ENCODE measurements around the gene UIMC1. TPM values are rescaled to one million over a fixed set of nuclear protein-coding genes. Genes with fewer than 3 reads are reported as not detected.
"Not testable (repeated sequence)": the region's sequence is repeated elsewhere in the genome, so short reads cannot be mapped to it uniquely, and the experiment has no call there.

Gene UIMC1
- total RNA-seq: 10 to 100 TPM; 53.4 to 54.6 TPM

- Mint-ChIP-seq H3K27me3 (ENCODE audit: low read depth) (no peaks in the 10 kb centered on the region), H3K4me3 (peak within 1 kb of the TSS; percentile 93), H3K4me1 (ENCODE audit: low read depth) (peaks cover 29% of the 10 kb centered on the region), H3K27ac (peak within 1 kb of the TSS; percentile 93), H3K36me3 (ENCODE audit: low read depth) (no peaks in the 10 kb centered on the region), H3K9me3 (no peaks in the 10 kb centered on the region)
- CTCF ChIA-PET: interaction anchor here (1.0 to 1.9 kb wide), 5 partner anchors 14 to 346 kb away, joined by 3 to 15 read pairs (median 4); no protein-coding TSS in a partner anchor
- peak; percentile 90 for DNase-seq
- intact Hi-C loops (cut with micrococcal nuclease): loop anchor here (1.0 to 5.0 kb wide), 4 partner anchors 16 to 617 kb away; partner anchors contain the start of genes NSD1, RNF44 and ZNF346
Measured at GRCh38 chr5:177006265-177006972, at the start of gene UIMC1. Gene UIMC1, minus strand, starts transcription at chr5:177006779. Its CDS starts 24,164 bp downstream, at chr5:176982615.

- no peak overlapping the region for H3K27ac Mint-ChIP-seq
- H3K4me3 Mint-ChIP-seq: no peak overlapping the region
- DNase-seq: peak; percentile 22
- intact Hi-C loops (cut with micrococcal nuclease): no loop called here
- H3K27me3 Mint-ChIP-seq (ENCODE audit: low read depth): no peaks in the 10 kb centered on the region
- H3K4me1 Mint-ChIP-seq (ENCODE audit: low read depth): no peaks in the 10 kb centered on the region
- H3K9me3 Mint-ChIP-seq: no peaks in the 10 kb centered on the region
- peaks cover 21% of the 10 kb centered on the region for H3K36me3 Mint-ChIP-seq (ENCODE audit: low read depth)
- CTCF ChIA-PET: no interaction called here
Measured at GRCh38 chr5:177049285-177049684, 42.7 kb upstream of the UIMC1 start.

GRCh38 chr5:177048531-177048930 lies 42.0 kb upstream of the UIMC1 start:
- intact Hi-C loops (cut with micrococcal nuclease): not testable (repeated sequence)
- peaks cover 28% of the 10 kb centered on the region for H3K36me3 Mint-ChIP-seq (ENCODE audit: low read depth)

GRCh38 chr5:177045631-177046030 lies 39.1 kb upstream of the UIMC1 start:
- no peak for DNase-seq
- Mint-ChIP-seq H3K36me3 (ENCODE audit: low read depth) (peaks cover 23% of the 10 kb centered on the region), H3K27ac (no peak overlapping the region), H3K27me3 (ENCODE audit: low read depth) (no peaks in the 10 kb centered on the region), H3K9me3 (no peaks in the 10 kb centered on the region), H3K4me3 (no peak overlapping the region), H3K4me1 (ENCODE audit: low read depth) (no peaks in the 10 kb centered on the region)
- intact Hi-C loops (cut with micrococcal nuclease): no loop called here
- CTCF ChIA-PET: no interaction called here

More at GRCh38 chr5:177048531-177048930, 42.0 kb upstream of the UIMC1 start:
- H3K27me3 Mint-ChIP-seq (ENCODE audit: low read depth); H3K27ac Mint-ChIP-seq; H3K4me3 Mint-ChIP-seq; H3K4me1 Mint-ChIP-seq (ENCODE audit: low read depth); CTCF ChIA-PET; H3K9me3 Mint-ChIP-seq; DNase-seq: not testable (repeated sequence)

GRCh38 chr5:177044641-177045040 lies 38.1 kb upstream of the UIMC1 start:
- H3K27me3 Mint-ChIP-seq (ENCODE audit: low read depth): no peaks in the 10 kb centered on the region
- intact Hi-C loops (cut with micrococcal nuclease): no loop called here
- peaks cover 21% of the 10 kb centered on the region for H3K36me3 Mint-ChIP-seq (ENCODE audit: low read depth)
- no peak for DNase-seq
- peaks cover 3% of the 10 kb centered on the region for H3K4me1 Mint-ChIP-seq (ENCODE audit: low read depth)
- H3K4me3 Mint-ChIP-seq: no peak overlapping the region
- H3K27ac Mint-ChIP-seq: no peak overlapping the region
- CTCF ChIA-PET: interaction anchor here (0.6 to 1.2 kb wide), 3 partner anchors 17 to 384 kb away, joined by 3 to 4 read pairs (median 3); partner anchors contain the start of gene UIMC1
- no peaks in the 10 kb centered on the region for H3K9me3 Mint-ChIP-seq

GRCh38 chr5:177043958-177044357 lies 37.4 kb upstream of the UIMC1 start:
- peaks cover 3% of the 10 kb centered on the region for H3K4me1 Mint-ChIP-seq (ENCODE audit: low read depth)
- intact Hi-C loops (cut with micrococcal nuclease): no loop called here
- H3K27me3 Mint-ChIP-seq (ENCODE audit: low read depth): no peaks in the 10 kb centered on the region
- no peak for DNase-seq
- no peaks in the 10 kb centered on the region for H3K9me3 Mint-ChIP-seq
- CTCF ChIA-PET: interaction anchor here (1.1 to 1.2 kb wide), 3 partner anchors 25 to 383 kb away, joined by 3 to 4 read pairs (median 4); partner anchors contain the start of gene UIMC1
- H3K27ac Mint-ChIP-seq: no peak overlapping the region
- H3K36me3 Mint-ChIP-seq (ENCODE audit: low read depth): peaks cover 18% of the 10 kb centered on the region
- H3K4me3 Mint-ChIP-seq: no peak overlapping the region

GRCh38 chr5:177043114-177043513 lies 36.5 kb upstream of the UIMC1 start:
- intact Hi-C loops (cut with micrococcal nuclease): no loop called here
- no peak for DNase-seq
- H3K27me3 Mint-ChIP-seq (ENCODE audit: low read depth): no peaks in the 10 kb centered on the region
- H3K9me3 Mint-ChIP-seq: no peaks in the 10 kb centered on the region
- CTCF ChIA-PET: interaction anchor here (1.1 kb wide), 1 partner anchor 26 kb away, joined by 4 read pairs; no protein-coding TSS in a partner anchor
- no peak overlapping the region for H3K27ac Mint-ChIP-seq
- peaks cover 18% of the 10 kb centered on the region for H3K36me3 Mint-ChIP-seq (ENCODE audit: low read depth)
- H3K4me1 Mint-ChIP-seq (ENCODE audit: low read depth): peaks cover 3% of the 10 kb centered on the region
- no peak overlapping the region for H3K4me3 Mint-ChIP-seq

- Mint-ChIP-seq H3K27me3 (ENCODE audit: low read depth) (no peaks in the 10 kb centered on the region), H3K27ac (no peak overlapping the region), H3K36me3 (ENCODE audit: low read depth) (peaks cover 16% of the 10 kb centered on the region), H3K4me3 (no peak overlapping the region), H3K4me1 (ENCODE audit: low read depth) (peaks cover 3% of the 10 kb centered on the region), H3K9me3 (no peaks in the 10 kb centered on the region)
- DNase-seq: no peak
- CTCF ChIA-PET: no interaction called here
- intact Hi-C loops (cut with micrococcal nuclease): no loop called here
Measured at GRCh38 chr5:177041936-177042335, 35.4 kb upstream of the UIMC1 start.

GRCh38 chr5:177040814-177041420 lies 34.3 kb upstream of the UIMC1 start:
- H3K4me1 Mint-ChIP-seq (ENCODE audit: low read depth): peaks cover 9% of the 10 kb centered on the region
- DNase-seq: no peak
- intact Hi-C loops (cut with micrococcal nuclease): no loop called here
- peaks cover 19% of the 10 kb centered on the region for H3K36me3 Mint-ChIP-seq (ENCODE audit: low read depth)
- no peaks in the 10 kb centered on the region for H3K9me3 Mint-ChIP-seq
- no peak overlapping the region for H3K4me3 Mint-ChIP-seq
- CTCF ChIA-PET: no interaction called here
- H3K27ac Mint-ChIP-seq: no peak overlapping the region
- H3K27me3 Mint-ChIP-seq (ENCODE audit: low read depth): no peaks in the 10 kb centered on the region

GRCh38 chr5:177036921-177037320 lies 30.3 kb upstream of the UIMC1 start:
- Mint-ChIP-seq H3K4me1 (ENCODE audit: low read depth) (peaks cover 18% of the 10 kb centered on the region), H3K27me3 (ENCODE audit: low read depth) (no peaks in the 10 kb centered on the region), H3K36me3 (ENCODE audit: low read depth) (peaks cover 11% of the 10 kb centered on the region), H3K4me3 (no peak overlapping the region), H3K27ac (no peak overlapping the region), H3K9me3 (no peaks in the 10 kb centered on the region)
- CTCF ChIA-PET: interaction anchor here (1.1 kb wide), 1 partner anchor 35 kb away, joined by 3 read pairs; no protein-coding TSS in a partner anchor
- intact Hi-C loops (cut with micrococcal nuclease): no loop called here
- no peak for DNase-seq

- H3K4me3 Mint-ChIP-seq: no peak overlapping the region
- peaks cover 10% of the 10 kb centered on the region for H3K36me3 Mint-ChIP-seq (ENCODE audit: low read depth)
- CTCF ChIA-PET: no interaction called here
- DNase-seq: no peak
- no peaks in the 10 kb centered on the region for H3K27me3 Mint-ChIP-seq (ENCODE audit: low read depth)
- H3K9me3 Mint-ChIP-seq: peaks cover 2% of the 10 kb centered on the region
- intact Hi-C loops (cut with micrococcal nuclease): no loop called here
- H3K27ac Mint-ChIP-seq: no peak overlapping the region
- H3K4me1 Mint-ChIP-seq (ENCODE audit: low read depth): peaks cover 20% of the 10 kb centered on the region
Measured at GRCh38 chr5:177036443-177036842, 29.9 kb upstream of the UIMC1 start.

- H3K27me3 Mint-ChIP-seq (ENCODE audit: low read depth): no peaks in the 10 kb centered on the region
- H3K4me3 Mint-ChIP-seq: no peak overlapping the region
- no peak overlapping the region for H3K27ac Mint-ChIP-seq
- peaks cover 13% of the 10 kb centered on the region for H3K36me3 Mint-ChIP-seq (ENCODE audit: low read depth)
- intact Hi-C loops (cut with micrococcal nuclease): no loop called here
- CTCF ChIA-PET: no interaction called here
- H3K9me3 Mint-ChIP-seq: peaks cover 5% of the 10 kb centered on the region
- DNase-seq: no peak
- H3K4me1 Mint-ChIP-seq (ENCODE audit: low read depth): peaks cover 24% of the 10 kb centered on the region
Measured at GRCh38 chr5:177035976-177036375, 29.4 kb upstream of the UIMC1 start.

Data from activated naive CD4-positive, alpha-beta T cell treated with anti-CD3 and anti-CD28 coated beads for 36 hours (primary cell).